HL-60 (cell line): ENCODE measurements around the gene FAS.

Experiments used
- CTCF ChIP-seq: IDR thresholded peaks from one replicate; pipeline ENCODE4 v1.5.1; 2011; ENCODE audit warnings: low read length, control low read depth, inconsistent platforms; ENCODE audit not compliant: insufficient read depth
- GABPA ChIP-seq: IDR thresholded peaks from 2 replicates; pipeline ENCODE4 v1.6.1; 2012; ENCODE audit warnings: low read depth

- no peak for TF ChIP-seq CTCF
- no peak for TF ChIP-seq GABPA
Measured at GRCh38 chr10:88974012-88974411, 16.6 kb upstream of the FAS start.
